ENCODE data around the gene ODAD4.

GRCh38 chr17:41910701-41911391 is 19.6 kb upstream of the ODAD4 start:
- no peak for TF ChIP-seq EZH2 (IDR thresholded peaks at IDR 0.05)
- TF ChIP-seq CTCF (IDR thresholded peaks at IDR 0.05 in 2 of 3, conservative IDR thresholded peaks at IDR 0.05 in 1 of 3; ENCODE audit: borderline replicate concordance in 1 of 3, insufficient read depth in 1 of 3, low read depth in 2 of 3, low read length in 2 of 3) = no peak
- no peak for TF ChIP-seq POLR2AphosphoS5 (IDR thresholded peaks at IDR 0.05; ENCODE audit: low read depth, low read length)
- no peak for TF ChIP-seq EZH2phosphoT487 (IDR thresholded peaks at IDR 0.05; ENCODE audit: borderline replicate concordance)
- no peak for TF ChIP-seq REST (IDR thresholded peaks at IDR 0.05; ENCODE audit: low read depth)
- no peak for TF ChIP-seq POLR2A (IDR thresholded peaks at IDR 0.05; ENCODE audit: borderline replicate concordance, extremely low read depth, insufficient read depth, insufficient read length)
- TF ChIP-seq FOSL1 (IDR thresholded peaks at IDR 0.05; ENCODE audit: low read depth) = no peak
- no peak for TF ChIP-seq YY1 (IDR thresholded peaks at IDR 0.05; ENCODE audit: extremely low read depth, insufficient replicate concordance, low read depth, low read length)
